SH-SY5Y (cell line): ENCODE results near the gene NTM.

Source experiments
- GATA2 ChIP-seq: IDR thresholded peaks from 2 replicates; pipeline ENCODE4 v1.6.1; 2011; ENCODE audit warnings: mild to moderate bottlenecking, low read depth, low read length
- GATA3 ChIP-seq: IDR thresholded peaks from 2 replicates; pipeline ENCODE4 v1.6.1; 2011; ENCODE audit warnings: low read depth, mild to moderate bottlenecking, low read length, moderate library complexity

DNA sequence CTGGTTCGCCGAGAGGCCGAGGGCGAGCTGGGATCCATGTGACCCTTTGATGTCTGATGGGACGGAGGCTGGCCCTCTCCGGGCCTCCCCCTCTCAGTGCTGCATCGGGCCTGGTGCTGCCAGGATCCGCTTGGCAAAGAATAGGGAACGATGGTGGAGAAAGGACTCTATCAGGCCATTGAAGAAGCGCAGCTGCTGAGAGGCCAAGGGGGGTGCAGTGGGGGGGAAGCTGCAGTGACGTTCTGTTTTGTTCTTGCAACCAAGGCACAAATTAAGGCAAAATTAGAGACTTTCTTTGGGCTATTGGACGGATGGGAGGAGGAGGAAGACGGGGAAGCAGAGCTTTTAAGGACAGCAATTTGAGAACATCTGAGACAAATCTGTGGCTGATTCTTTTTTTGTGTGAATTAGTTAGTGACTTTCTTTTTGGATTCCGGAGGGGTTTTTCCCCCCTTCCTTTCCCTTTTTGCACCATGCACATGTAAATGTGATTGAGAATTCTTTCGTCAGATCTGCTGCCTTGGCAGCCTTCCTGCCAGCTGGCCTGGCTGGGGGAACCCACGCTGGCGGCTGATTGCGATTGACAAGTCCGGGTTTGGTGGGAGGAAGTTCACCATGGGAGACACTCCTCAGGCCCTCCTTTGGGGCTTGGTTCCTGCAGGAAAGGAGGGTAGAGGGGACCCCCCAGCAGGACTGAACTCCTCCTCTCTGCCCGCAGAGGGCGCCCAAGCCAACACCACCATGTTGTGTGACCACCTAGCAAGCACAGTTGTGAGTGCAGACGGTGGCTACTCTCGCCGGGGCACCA, 214.6 kb downstream of the NTM start:
- no peak for TF ChIP-seq GATA2
- no peak for TF ChIP-seq GATA3
